GM19395 (cell line): ENCODE results near the gene RHOBTB1.

Source experiments
- ATAC-seq: cut with Tn5 transposase; IDR thresholded peaks from one replicate; pipeline ENCODE4 v1.9.1; 2021; ENCODE audit warnings: mild to moderate bottlenecking, moderate library complexity; ENCODE audit not compliant: unreplicated experiment

The RHOBTB1 gene

GRCh38 chr10:60942788-60943315 is 1.1 kb downstream of the RHOBTB1 start:
- peak; percentile 58 for ATAC-seq

DNA sequence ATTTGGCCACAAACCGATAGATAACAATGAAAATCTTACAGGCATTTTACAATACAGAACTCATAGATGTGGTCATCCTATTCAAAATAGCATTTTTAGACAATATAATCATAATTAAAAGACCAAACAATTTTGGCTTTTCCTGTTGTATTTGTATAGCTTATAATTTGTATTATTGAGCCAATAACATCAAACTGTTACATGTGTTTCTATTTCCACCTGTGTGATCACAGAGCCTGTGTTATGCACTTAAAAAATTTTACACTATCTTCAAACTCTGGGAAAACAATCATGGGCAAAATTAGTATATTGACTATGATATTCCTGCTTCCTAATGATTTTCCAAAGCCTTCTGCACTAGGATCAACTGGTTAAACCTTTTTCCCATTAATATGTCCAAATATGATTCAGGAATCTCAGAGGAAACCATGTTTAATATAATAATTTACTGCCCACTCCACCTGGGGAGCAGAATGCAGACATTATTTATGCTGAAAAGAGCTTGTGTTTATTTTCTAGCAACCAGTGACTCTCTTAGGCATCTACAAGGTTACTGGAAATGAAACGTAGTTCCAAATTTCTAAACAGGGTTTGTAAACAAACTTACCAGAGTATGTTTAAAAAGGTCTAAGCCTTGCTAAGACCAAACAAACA is 1.7 kb downstream of the RHOBTB1 start:
- no peak for ATAC-seq

DNA sequence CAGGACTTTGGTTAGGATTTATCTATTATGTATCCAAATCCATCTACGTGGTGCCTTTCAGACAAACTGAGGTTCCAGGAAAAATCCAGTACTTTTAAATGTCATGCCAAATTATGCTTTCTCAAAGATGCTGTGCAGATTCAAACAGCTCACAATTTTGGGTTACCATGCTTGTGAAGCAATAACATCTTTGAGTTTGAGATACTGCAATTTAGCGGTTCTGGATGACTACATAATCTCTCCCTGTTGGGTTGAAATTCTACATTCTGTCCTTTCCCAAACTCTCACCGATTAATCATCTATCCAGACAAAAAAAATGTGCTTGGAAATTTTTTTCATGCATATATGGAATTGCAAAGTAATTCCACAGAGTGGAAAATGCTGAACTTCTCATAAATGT is 3.5 kb downstream of the RHOBTB1 start:
- ATAC-seq, result no peak

- ATAC-seq, result no peak
These were observed 6.0 kb downstream of the RHOBTB1 start for GRCh38 chr10:60937784-60938654.

DNA sequence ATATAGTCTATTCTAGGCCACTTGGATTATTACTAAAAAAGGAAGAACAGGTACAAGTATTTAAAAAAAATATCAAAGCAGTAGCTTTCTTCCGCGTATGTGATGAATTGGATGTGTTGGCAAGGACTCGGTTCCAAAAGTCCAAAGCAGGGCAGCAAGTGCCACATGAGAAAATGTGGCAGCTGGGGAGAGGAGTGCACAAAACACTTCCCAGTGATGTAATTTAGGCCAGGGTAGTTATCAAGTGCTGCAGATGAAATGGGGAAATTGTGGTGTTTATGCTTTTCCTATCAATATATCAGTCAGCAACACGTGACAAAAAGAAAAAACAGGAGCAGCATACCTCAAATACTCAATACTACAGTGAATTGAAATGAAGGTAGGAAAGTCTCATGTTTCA is 7.0 kb downstream of the RHOBTB1 start:
- ATAC-seq, result no peak

GRCh38 chr10:60934215-60935175 is 9.5 kb downstream of the RHOBTB1 start:
- ATAC-seq, result no peak

DNA sequence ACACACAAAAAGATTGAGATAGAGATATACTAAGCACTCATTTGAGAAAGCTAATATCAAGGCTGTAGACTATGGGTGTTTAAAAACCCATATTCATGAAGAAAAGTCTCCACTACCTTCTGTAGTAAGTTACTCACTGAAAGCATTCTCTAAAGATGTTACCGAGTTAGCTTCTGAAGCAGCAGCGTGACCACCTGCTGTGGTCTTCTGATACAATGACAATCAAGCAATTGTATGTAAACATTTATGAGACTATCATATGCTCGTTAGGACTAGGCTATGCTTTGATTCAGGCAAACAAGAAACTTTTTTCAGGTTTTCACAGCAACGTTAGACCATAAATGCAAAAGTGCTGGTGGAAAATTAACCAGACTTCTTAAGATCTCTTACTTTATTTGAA is 11.2 kb downstream of the RHOBTB1 start:
- no peak for ATAC-seq

- ATAC-seq, result no peak
These were observed 13.7 kb downstream of the RHOBTB1 start for GRCh38 chr10:60930237-60930636.

DNA sequence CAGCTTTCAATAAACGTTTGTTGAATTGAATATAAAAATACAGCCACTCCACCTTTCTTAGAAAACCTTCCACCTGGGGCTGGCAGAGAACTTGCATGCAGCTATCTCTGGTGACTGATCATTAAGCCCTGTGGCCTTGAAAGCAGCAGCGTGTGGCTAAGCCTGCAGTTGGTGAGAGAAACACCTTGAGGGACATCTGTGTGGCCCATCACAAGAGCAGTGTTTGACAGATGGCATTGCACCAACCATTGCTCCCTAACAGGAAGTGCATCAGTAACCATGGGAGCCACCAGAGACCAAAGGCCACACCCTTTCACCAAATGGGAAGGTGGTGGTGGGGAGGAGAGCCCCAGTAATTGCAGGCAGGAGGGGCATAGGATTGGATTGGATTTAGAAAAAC is 22.4 kb downstream of the RHOBTB1 start:
- no peak for ATAC-seq

DNA sequence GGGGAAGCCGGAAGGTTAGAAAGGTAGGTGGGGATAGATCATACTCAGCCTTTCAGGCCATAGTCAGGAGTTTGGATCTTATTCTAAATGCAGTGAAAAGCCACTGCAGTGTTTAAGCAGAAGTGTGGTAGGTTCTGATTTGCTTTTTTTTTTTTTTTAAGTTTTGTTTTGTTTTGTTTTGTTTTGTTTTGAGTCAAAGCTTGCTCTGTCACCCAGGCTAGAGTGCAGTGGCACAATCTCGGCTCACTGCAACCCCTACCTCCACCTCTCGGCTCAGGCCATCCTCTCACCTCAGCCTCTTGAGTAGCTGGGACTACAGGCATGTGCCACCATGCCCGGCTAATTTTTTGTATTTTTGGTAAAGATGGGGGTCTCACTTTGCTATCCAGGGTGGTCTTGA is 23.5 kb downstream of the RHOBTB1 start:
- ATAC-seq, result no peak

DNA sequence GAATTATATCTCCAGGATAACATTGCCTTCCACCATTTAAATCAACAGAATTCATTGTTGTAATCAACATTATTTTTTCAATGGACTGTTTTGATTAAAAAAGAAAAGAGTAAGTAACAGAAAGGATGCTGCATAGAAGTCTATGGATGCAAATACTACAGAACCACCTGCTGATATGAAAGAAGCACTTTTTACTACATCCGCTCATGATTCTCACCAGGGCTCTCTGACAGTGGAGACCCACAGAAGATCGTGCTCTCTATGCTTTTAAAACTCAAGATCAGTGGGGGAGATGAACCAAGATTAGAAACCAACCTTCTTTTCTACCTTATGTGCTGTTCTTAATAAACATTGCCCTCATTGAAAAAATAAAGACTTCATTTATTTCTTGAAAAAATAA is 24.4 kb downstream of the RHOBTB1 start:
- no peak for ATAC-seq

- no peak for ATAC-seq
These were observed 26.4 kb downstream of the RHOBTB1 start for GRCh38 chr10:60917331-60918280.

DNA sequence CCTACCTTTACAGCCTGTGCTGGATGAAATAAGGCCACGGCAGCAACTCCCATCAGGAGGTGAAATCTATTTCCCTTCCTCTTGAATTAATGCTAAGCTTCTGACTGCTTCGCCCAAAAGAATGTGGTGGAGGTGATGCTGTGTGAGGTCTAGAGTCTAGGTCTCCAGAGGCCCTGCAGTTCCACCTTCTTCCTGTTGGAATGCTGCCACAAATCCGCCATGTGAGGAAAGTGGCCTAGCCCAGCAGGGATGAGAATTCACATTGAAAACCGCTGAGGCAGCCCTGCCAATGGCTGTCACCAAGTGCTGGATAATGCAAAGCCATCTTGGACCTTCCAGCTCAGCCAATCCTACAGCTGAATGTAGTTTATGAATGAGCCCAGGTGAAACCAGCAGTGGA is 28.0 kb downstream of the RHOBTB1 start:
- ATAC-seq, result no peak

DNA sequence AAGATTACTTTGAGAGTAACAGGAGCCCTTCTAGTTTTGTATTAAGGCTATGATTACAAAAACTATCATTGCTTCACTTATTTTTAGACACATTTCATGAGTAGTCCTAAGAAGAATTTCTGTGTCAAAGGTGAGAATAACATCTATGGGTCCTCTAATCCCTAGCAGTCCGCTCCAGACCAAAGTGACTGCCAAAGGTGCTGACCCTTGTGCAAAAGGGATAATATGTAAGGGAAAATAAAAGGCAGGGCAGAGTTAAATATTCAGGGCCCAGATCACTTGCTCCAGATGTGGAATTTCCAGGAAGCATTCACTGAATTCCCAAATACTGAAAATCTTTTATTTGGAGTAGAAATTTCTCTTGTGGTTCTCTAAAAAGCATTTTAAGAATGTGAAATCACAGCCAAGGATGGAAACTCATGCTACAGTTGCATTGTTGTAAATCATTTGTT is 29.3 kb downstream of the RHOBTB1 start:
- no peak for ATAC-seq

- no peak for ATAC-seq
These were observed 30.3 kb downstream of the RHOBTB1 start for GRCh38 chr10:60913657-60914056.

DNA sequence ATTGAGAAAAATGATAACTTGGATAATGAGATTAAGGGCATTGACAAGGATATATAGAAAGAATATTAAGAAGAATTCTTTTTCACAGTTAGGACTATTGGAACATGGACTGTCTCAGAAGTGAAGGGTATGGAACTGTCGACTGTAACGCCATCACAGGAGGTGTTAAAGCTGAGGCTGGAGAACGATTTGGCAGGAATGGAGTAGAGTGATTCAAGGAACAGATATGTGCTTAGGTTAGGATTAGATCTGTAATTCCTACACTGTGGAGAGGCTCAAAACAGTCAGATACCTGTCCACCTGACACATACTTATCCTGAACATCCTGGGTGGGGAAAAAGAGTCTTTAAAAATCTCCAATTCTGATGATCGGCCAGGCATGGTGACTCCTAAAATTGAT is 30.9 kb downstream of the RHOBTB1 start:
- ATAC-seq, result no peak

DNA sequence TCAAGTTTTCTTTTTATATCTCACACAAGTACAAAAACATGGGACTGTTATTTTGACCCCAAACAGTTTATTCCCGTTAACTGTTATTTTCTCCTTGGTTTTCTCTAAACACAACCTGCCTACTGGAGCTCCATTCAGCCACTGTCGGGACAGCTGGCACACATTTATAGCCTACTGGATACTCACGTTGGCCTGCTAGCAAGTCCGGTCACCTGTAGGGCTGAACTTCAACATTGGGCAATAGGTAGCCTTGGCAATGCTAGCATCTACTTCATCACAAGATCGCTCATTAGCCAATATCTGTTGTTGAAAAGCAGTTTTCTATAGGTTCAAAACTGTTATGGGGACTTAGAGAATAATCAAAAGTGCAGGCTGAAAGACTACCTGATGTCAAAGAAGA is 32.3 kb downstream of the RHOBTB1 start:
- ATAC-seq, result no peak

DNA sequence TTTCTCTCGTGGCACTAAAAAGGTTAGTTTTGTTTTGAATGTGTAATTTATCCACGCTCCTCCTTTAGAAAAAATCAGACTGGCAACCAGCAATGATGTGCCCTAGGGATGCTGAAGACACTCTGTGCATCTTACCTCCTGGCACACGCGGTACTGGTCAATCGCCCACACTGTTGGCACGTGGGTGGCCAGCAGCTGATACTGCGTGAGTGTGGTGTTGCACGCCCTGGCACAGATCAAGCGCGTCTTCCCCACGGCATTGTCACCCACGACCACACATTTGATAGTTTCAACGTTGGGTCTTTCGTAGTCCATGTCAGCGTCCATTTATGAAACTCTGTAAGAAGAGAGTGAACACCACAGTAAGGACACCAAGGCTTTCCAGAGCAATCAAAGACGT is 32.8 kb downstream of the RHOBTB1 start:
- no peak for ATAC-seq

- peak; percentile 63 for ATAC-seq
These were observed 33.4 kb downstream of the RHOBTB1 start for GRCh38 chr10:60910543-60910942.

DNA sequence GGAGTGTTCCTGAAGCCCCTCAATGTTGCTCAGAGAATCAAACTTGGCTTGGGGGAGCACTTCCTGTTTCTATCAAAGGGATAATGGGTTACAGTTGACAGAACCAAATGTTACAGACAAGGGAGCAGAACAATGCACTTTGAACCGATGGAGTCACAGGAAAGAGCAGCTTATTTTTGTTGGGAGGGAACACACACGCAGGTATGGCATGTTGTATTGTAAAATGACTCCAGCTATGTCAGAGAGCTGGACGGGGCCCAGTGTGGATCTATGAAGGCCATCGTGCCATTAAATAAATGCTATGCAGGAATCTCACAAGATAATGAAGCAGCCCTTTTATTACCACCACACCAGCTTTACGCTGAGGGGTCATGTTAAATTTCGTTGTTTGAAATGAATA is 35.1 kb downstream of the RHOBTB1 start:
- ATAC-seq, result no peak
